Chondrocyte (in vitro differentiated cells): ENCODE data around the gene FOXP1. TPM values are rescaled to one million over a fixed set of nuclear protein-coding genes. Genes with fewer than 3 reads are reported as not detected.

ENCODE experiments used
- DNase-seq: peaks from one replicate; pipeline ENCODE4 v3.0.0; 2021; ENCODE audit warnings: mixed read lengths, low spot score
- H3K27ac Mint-ChIP-seq: one replicate; pipeline ENCODE4 v1.8.0; 2021; ENCODE audit warnings: mild to moderate bottlenecking, moderate library complexity, mixed read lengths; ENCODE audit not compliant: unreplicated experiment
- H3K27me3 Mint-ChIP-seq: 2 replicates; pipeline ENCODE4 v1.8.0; 2021; ENCODE audit warnings: low read depth, mixed read lengths
- H3K36me3 Mint-ChIP-seq: 2 replicates; pipeline ENCODE4 v1.8.0; 2021; ENCODE audit warnings: low read depth, mixed read lengths
- H3K4me1 Mint-ChIP-seq: 2 replicates; pipeline ENCODE4 v1.8.0; 2021; ENCODE audit warnings: low read depth, mild to moderate bottlenecking, mixed read lengths
- H3K4me3 Mint-ChIP-seq: one replicate; pipeline ENCODE4 v1.8.0; 2021; ENCODE audit warnings: mild to moderate bottlenecking, moderate library complexity, mixed read lengths; ENCODE audit not compliant: unreplicated experiment
- H3K9me3 Mint-ChIP-seq: 2 replicates; pipeline ENCODE4 v1.8.0; 2021; ENCODE audit warnings: low read depth, mixed read lengths
- total RNA-seq: library from RNA; stranded (reverse); gene quantifications from 3 replicates; pipeline ENCODE4 v1.2.1, GENCODE V29; 2021
- TF ChIP-seq, protein P1 (sequence below): fragments of 200-600 bp; sonication (generic); IDR thresholded peaks from 2 replicates; pipeline ENCODE4 v1.5.0; 2021; ENCODE audit warnings: antibody characterized with exemption, mild to moderate bottlenecking, moderate library complexity

Gene FOXP1
- total RNA-seq, 1 donor from 2014 or later, result 206 TPM

DNA sequence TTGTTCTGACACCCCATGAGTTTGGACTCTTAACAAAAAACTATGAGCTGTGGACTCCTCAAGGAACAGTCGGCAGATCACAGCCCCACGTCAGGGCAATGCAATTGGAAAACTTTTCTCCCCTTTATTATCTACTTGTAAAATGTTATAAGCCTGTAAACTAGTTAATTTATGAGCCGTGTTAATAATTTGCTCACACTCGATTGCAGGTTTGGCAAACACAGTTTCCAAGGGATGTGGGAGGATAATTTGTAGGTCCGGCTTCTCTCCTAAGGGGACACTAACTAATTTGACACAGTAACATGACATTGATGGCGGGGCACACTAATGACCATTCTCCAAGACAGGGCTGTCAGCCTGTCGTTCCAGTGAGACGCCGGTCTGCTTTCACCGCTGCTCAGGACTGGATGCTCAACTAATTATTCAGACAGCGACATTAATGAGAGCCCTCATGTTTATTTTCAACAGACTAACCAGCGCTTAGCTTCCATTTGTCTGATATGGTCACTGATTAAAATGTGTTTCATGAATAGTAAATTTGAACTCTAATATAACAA is 222.1 kb downstream of the FOXP1 start:
- H3K4me3 Mint-ChIP-seq, result no peak overlapping the region
- no peak overlapping the region for H3K27ac Mint-ChIP-seq
- no peak for DNase-seq
- TF ChIP-seq, protein P1, sequence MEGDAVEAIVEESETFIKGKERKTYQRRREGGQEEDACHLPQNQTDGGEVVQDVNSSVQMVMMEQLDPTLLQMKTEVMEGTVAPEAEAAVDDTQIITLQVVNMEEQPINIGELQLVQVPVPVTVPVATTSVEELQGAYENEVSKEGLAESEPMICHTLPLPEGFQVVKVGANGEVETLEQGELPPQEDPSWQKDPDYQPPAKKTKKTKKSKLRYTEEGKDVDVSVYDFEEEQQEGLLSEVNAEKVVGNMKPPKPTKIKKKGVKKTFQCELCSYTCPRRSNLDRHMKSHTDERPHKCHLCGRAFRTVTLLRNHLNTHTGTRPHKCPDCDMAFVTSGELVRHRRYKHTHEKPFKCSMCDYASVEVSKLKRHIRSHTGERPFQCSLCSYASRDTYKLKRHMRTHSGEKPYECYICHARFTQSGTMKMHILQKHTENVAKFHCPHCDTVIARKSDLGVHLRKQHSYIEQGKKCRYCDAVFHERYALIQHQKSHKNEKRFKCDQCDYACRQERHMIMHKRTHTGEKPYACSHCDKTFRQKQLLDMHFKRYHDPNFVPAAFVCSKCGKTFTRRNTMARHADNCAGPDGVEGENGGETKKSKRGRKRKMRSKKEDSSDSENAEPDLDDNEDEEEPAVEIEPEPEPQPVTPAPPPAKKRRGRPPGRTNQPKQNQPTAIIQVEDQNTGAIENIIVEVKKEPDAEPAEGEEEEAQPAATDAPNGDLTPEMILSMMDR, result no peak
- H3K9me3 Mint-ChIP-seq, result no peaks in the 10 kb centered on the region
- H3K27me3 Mint-ChIP-seq, result no peaks in the 10 kb centered on the region
- H3K36me3 Mint-ChIP-seq, result peaks cover 3% of the 10 kb centered on the region
- peaks cover 18% of the 10 kb centered on the region for H3K4me1 Mint-ChIP-seq

DNA sequence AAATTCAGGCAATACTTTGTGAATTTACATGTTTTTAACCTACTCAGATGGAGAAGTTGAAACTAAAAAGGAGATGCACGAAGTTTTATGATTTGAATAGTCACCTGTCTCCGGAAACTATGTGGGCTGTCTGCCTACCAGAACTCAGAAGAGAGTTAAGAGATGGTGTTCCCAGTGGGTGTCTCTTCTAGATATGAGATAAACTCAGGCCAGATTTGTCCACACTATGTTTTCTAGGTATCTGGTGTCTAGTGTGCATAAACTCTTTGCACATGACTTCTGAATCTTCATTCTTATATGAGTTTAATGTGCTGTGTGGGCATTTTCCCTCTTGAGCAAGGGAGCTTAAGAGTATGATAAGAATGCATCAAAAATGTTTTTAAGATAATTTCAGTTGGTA is 222.8 kb downstream of the FOXP1 start:
- Mint-ChIP-seq H3K4me1 (peaks cover 17% of the 10 kb centered on the region), H3K9me3 (no peaks in the 10 kb centered on the region), H3K27me3 (no peaks in the 10 kb centered on the region), H3K27ac (no peak overlapping the region), H3K36me3 (peaks cover 4% of the 10 kb centered on the region), H3K4me3 (no peak overlapping the region)
- no peak for DNase-seq
- TF ChIP-seq, protein P1, result no peak

DNA sequence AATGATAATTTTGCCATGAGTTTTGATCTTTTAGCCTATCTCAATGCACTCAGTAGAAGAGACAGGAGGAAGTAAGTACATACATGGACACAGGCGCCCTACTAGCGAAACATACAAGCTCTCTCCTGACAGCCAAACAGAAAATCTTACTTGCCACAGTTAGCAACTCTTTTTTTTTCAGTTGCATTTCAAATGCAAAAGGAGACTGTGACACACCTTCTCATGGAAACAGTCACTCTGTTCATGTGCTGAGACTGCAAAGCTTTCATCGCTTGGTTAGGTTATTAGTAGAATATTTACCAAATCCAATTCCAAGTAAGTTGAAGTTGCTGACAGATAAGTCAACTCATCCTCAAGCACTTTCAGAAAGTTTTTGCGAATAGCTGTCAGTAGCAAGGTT is 223.3 kb downstream of the FOXP1 start:
- TF ChIP-seq, protein P1, result no peak
- no peak for DNase-seq
- Mint-ChIP-seq H3K4me3 (no peak overlapping the region), H3K9me3 (no peaks in the 10 kb centered on the region), H3K27ac (no peak overlapping the region), H3K27me3 (no peaks in the 10 kb centered on the region), H3K4me1 (peaks cover 16% of the 10 kb centered on the region), H3K36me3 (peaks cover 7% of the 10 kb centered on the region)

DNA sequence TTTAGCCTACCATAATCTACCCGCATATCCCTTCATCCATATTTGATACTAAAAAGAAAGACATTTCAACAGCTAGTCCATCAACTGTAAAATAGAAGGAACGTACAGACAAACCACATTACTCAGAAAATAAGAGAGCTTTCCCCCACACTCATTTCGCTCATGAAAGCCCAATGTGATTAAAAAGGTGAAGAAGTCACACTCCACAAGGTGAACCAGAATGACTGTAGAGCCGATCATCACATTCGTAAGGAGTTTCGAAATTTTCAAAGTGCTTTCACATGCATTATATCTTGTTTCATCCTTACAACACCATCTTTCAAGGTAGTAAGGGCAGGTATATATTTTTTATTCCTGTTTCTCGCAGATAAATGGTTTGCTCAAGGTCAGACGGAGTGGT is 225.3 kb downstream of the FOXP1 start:
- Mint-ChIP-seq H3K4me3 (no peak overlapping the region), H3K36me3 (peaks cover 8% of the 10 kb centered on the region), H3K4me1 (peaks cover 12% of the 10 kb centered on the region), H3K27me3 (no peaks in the 10 kb centered on the region), H3K9me3 (no peaks in the 10 kb centered on the region), H3K27ac (no peak overlapping the region)
- TF ChIP-seq, protein P1, result no peak
- no peak for DNase-seq

DNA sequence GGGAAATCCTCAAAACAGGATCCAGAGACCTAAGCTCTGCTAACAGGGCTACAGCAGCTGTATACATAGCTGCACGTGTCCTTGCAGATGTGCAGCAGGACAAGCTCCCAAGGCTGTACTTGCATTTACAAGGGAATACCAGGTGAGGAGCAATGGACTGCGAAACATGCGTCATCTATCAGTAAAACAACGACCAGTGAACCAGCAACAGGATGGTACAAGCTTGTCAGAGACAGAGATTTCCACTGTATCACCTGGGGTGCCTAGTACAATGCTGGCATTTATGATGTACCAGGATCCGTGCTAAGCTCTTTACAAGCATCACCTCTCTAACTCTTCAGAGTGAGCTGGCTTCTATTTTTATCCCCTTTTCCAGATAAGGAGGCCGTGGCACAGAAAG is 227.3 kb downstream of the FOXP1 start:
- TF ChIP-seq, protein P1, result no peak

More for the DNA sequence above, 227.3 kb downstream of the FOXP1 start:
- Mint-ChIP-seq H3K36me3 (peaks cover 8% of the 10 kb centered on the region), H3K9me3 (no peaks in the 10 kb centered on the region), H3K27me3 (no peaks in the 10 kb centered on the region), H3K27ac (no peak overlapping the region), H3K4me3 (no peak overlapping the region), H3K4me1 (peaks cover 21% of the 10 kb centered on the region)
- DNase-seq, result no peak
